ENCODE results near the gene LTA4H.

DNA sequence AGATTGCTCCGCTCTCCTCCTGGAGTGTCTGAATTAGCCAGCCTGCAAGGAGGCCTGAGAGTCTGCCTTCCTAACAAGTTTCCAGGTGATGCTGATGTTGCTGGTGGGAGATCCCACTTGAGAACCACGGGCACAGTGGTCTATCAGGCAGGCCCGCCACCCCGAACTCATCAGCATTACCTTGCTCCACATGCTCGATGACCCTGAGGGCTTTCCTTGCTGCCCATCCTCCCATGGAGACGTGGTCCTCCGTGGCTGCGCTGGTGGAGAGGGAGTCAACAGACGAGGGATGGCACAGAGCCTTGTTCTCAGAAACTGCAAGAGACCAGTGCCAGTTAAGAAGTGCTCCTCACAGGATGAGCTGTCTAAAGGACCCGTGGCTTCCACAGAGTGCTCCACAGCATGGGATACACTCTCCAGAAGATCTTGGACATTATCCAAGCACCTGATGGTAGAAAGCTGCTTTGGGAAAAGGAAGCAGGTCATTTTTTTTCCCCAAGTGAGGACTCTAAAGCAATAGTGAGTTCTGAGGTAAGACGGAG is 57.6 kb downstream of the LTA4H start:
- no peak for TF ChIP-seq POLR2A (IDR thresholded peaks at IDR 0.05; ENCODE audit: low read length)
- TF ChIP-seq GATA1 (IDR thresholded peaks at IDR 0.05; ENCODE audit: low read depth, low read length) = no peak
